Mucosa of descending colon (tissue), 3 donors: Measurements from ENCODE around the gene KLHDC2. TPM values are rescaled to one million over a fixed set of nuclear protein-coding genes. Genes with fewer than 3 reads are reported as not detected.
"Not testable (repeated sequence)": the region's sequence is repeated elsewhere in the genome, so short reads cannot be mapped to it uniquely, and the experiment has no call there.

Experiments
- ATAC-seq: fragments of 200-7000 bp; cut with Tn5 transposase; one replicate; pipeline ENCODE4 v1.9.1; 2020; ENCODE audit warnings: mild to moderate bottlenecking, moderate library complexity
- DNase-seq, 3 donors: peaks; one replicate each; pipeline ENCODE4 v3.0.0-alpha.2; 2020
- H3K36me3 ChIP-seq: fragments of 200-600 bp; one replicate; pipeline ENCODE4 v1.8.0; 2021; ENCODE audit warnings: low read depth, mild to moderate bottlenecking
- H3K4me1 ChIP-seq: fragments of 200-600 bp; one replicate; pipeline ENCODE4 v1.8.0; 2021; ENCODE audit warnings: low read depth, mild to moderate bottlenecking
- H3K4me3 ChIP-seq: fragments of 200-600 bp; one replicate; pipeline ENCODE4 v1.8.0; 2021; ENCODE audit warnings: mild to moderate bottlenecking
- H3K9me3 ChIP-seq: fragments of 200-600 bp; one replicate; pipeline ENCODE4 v1.8.0; 2021; ENCODE audit warnings: mild to moderate bottlenecking
- CTCF ChIP-seq: fragments of 200-600 bp; IDR thresholded peaks from one replicate; pipeline ENCODE4 v1.8.0; 2022; ENCODE audit warnings: antibody characterized with exemption, mild to moderate bottlenecking
- intact Hi-C, 2 donors: fragments of 100-400 bp; cut with DNase I in 1 of 2; cut with micrococcal nuclease in 1 of 2; formaldehyde crosslinking; loops; one replicate each; pipeline versions ENCODE4 v1.11.0 to v1.11.1; 2022; cut with DNase I, micrococcal nuclease
- total RNA-seq, 3 donors: library from RNA; stranded (reverse); fragmentation: NEBNext Ultra II Directional in 2 of 3; extraction: Animal tissue kit (Norgen Biotek cat#: 25700) in 2 of 3; gene quantifications; one replicate each; pipeline versions ENCODE4 v1.2.1 to v1.2.4, GENCODE V29; 2021 to 2023
- donor health status: DM: no; HTN: no; CAD: no; lungs with moderate emphysema.
- donor health status: DM: no; HTN: no; CAD: no.
- donor health status: DM: no; HTN: yes; CAD: no.

KLHDC2 gene
- total RNA-seq, 3 donors from 2014 or later, result 65.2 to 83.0 (median 75.0) TPM

- Histone ChIP-seq H3K4me3 (no peak overlapping the region), H3K4me1 (no peaks in the 10 kb centered on the region), H3K9me3 (no peaks in the 10 kb centered on the region), H3K36me3 (no peaks in the 10 kb centered on the region)
- no peak for ATAC-seq
- DNase-seq, result no peak
- intact Hi-C loops, result no loop called here
- TF ChIP-seq CTCF, result no peak
Observed at GRCh38 chr14:49733836-49734235, 34.1 kb upstream of the KLHDC2 start.

- H3K4me3 ChIP-seq, H3K9me3 ChIP-seq, H3K4me1 ChIP-seq, DNase-seq, H3K36me3 ChIP-seq, intact Hi-C loops, ATAC-seq: not testable (repeated sequence)
Observed at GRCh38 chr14:49735669-49736068, 32.3 kb upstream of the KLHDC2 start.

- no peak for DNase-seq
- Histone ChIP-seq H3K36me3 (no peaks in the 10 kb centered on the region), H3K9me3 (no peaks in the 10 kb centered on the region), H3K4me3 (no peak overlapping the region), H3K4me1 (no peaks in the 10 kb centered on the region)
- intact Hi-C loops, result no loop called here
- no peak for ATAC-seq
- TF ChIP-seq CTCF, result no peak
Observed at GRCh38 chr14:49745191-49745590, 22.8 kb upstream of the KLHDC2 start.

- intact Hi-C loops, ATAC-seq, H3K9me3 ChIP-seq, DNase-seq, H3K4me1 ChIP-seq, H3K4me3 ChIP-seq, H3K36me3 ChIP-seq: not testable (repeated sequence)
Observed at GRCh38 chr14:49746476-49746875, 21.5 kb upstream of the KLHDC2 start.

GRCh38 chr14:49754570-49755097 lies 13.3 kb upstream of the KLHDC2 start:
- DNase-seq (no peak), ATAC-seq (no peak)
- no peak for TF ChIP-seq CTCF
- Histone ChIP-seq H3K36me3 (no peaks in the 10 kb centered on the region), H3K4me3 (no peak overlapping the region), H3K4me1 (no peaks in the 10 kb centered on the region), H3K9me3 (no peaks in the 10 kb centered on the region)
- intact Hi-C loops, result no loop called here

- H3K4me1 ChIP-seq, result no peaks in the 10 kb centered on the region
- H3K4me3 ChIP-seq, result no peak overlapping the region
- no peak for DNase-seq
- intact Hi-C loops, result no loop called here
- no peaks in the 10 kb centered on the region for H3K36me3 ChIP-seq
- H3K9me3 ChIP-seq, result no peaks in the 10 kb centered on the region
- TF ChIP-seq CTCF, result no peak
- no peak for ATAC-seq
Observed at GRCh38 chr14:49755378-49755777, 12.6 kb upstream of the KLHDC2 start.
